Fibroblast of lung (primary cell): Measurements from ENCODE around the gene ZFP2. TPM values are rescaled to one million over a fixed set of nuclear protein-coding genes. Genes with fewer than 3 reads are reported as not detected.

ENCODE experiments used
- DNase-seq, 2 donors: peaks; one replicate each; pipeline versions ENCODE4 v3.0.0 to v3.0.0-alpha.2; 2010; ENCODE audit warnings: low read depth in 2 of 2
- H2AFZ ChIP-seq: 2 replicates; pipeline ENCODE4 v1.5.1; 2012; ENCODE audit warnings: low read length, control low read depth, inconsistent platforms
- H3K27ac ChIP-seq: 2 replicates; pipeline ENCODE4 v1.5.1; 2011; ENCODE audit warnings: low read length, control low read depth; ENCODE audit not compliant: insufficient read depth
- H3K27me3 ChIP-seq: 2 replicates; pipeline ENCODE4 v1.5.1; 2011; ENCODE audit warnings: mild to moderate bottlenecking, low read length; ENCODE audit not compliant: control insufficient read depth, insufficient read depth
- H3K36me3 ChIP-seq: 2 replicates; pipeline ENCODE4 v1.5.1; 2011; ENCODE audit warnings: low read length; ENCODE audit not compliant: control insufficient read depth, insufficient read depth
- H3K4me1 ChIP-seq: 2 replicates; pipeline ENCODE4 v1.5.1; 2011; ENCODE audit warnings: low read length; ENCODE audit not compliant: control insufficient read depth, insufficient read depth; ENCODE audit errors: extremely low read depth
- H3K4me2 ChIP-seq: 2 replicates; pipeline ENCODE4 v1.5.1; 2011; ENCODE audit warnings: low read length, control low read depth; ENCODE audit not compliant: insufficient read depth; ENCODE audit errors: extremely low read depth
- H3K4me3 ChIP-seq, 4 experiments: fragments of 200-600 bp in 1 of 4; sonication (generic) in 1 of 4; replicated peaks in 1 of 4; 2 replicates each; pipeline ENCODE4 v1.5.1; 2011 to 2016; ENCODE audit warnings: low read length in 4 of 4, low read depth in 3 of 4, mild to moderate bottlenecking in 3 of 4, control low read depth in 2 of 4, inconsistent platforms in 1 of 4, mixed read lengths in 1 of 4; ENCODE audit not compliant: insufficient read depth in 1 of 4; ENCODE audit errors: control extremely low read depth in 1 of 4
- H3K79me2 ChIP-seq: 2 replicates; pipeline ENCODE4 v1.5.1; 2012; ENCODE audit warnings: mild to moderate bottlenecking, low read length, inconsistent platforms; ENCODE audit not compliant: control insufficient read depth, insufficient read depth
- H3K9ac ChIP-seq: 2 replicates; pipeline ENCODE4 v1.5.1; 2011; ENCODE audit warnings: mild to moderate bottlenecking, low read length, control low read depth; ENCODE audit not compliant: insufficient read depth
- H3K9me3 ChIP-seq: 2 replicates; pipeline ENCODE4 v1.5.1; 2012; ENCODE audit warnings: low read depth, low read length; ENCODE audit not compliant: control insufficient read depth, insufficient read depth
- H4K20me1 ChIP-seq: 2 replicates; pipeline ENCODE4 v1.5.1; 2011; ENCODE audit warnings: low read length; ENCODE audit not compliant: control insufficient read depth, insufficient read depth; ENCODE audit errors: extremely low read depth
- EZH2 ChIP-seq: IDR thresholded peaks from 2 replicates; pipeline ENCODE4 v1.5.1; 2012; ENCODE audit warnings: low read length, control low read depth, mild to moderate bottlenecking; ENCODE audit errors: missing control alignments
- polyA minus RNA-seq: library from RNA; depleted of rRNA, polyadenylated mRNA; stranded (reverse); fragments of >200 nt; gene quantifications from 2 replicates; pipeline ENCODE4 v1.2.3, GENCODE V29; 2011; ENCODE audit warnings: low replicate concordance
- polyA plus RNA-seq, 2 donors: library from polyadenylated mRNA; depleted of rRNA in 1 of 2; stranded (reverse) in 1 of 2; unstranded in 1 of 2; fragments of >200 nt; gene quantifications; 2 replicates each; pipeline ENCODE4 v1.2.1, GENCODE V29; 2011 to 2012; ENCODE audit warnings: missing spikeins in 1 of 2
- total RNA-seq: library from RNA; depleted of rRNA; stranded (reverse); fragments of >200 nt; gene quantifications from 2 replicates; pipeline ENCODE4 v1.2.1, GENCODE V29; 2014
- TF ChIP-seq, protein P1 (sequence below), 2 donors: IDR thresholded peaks in 1 of 2; conservative IDR thresholded peaks in 1 of 2; 1 replicate in 1 of 2; 2 replicates in 1 of 2; pipeline ENCODE4 v1.5.1; 2011 to 2012; ENCODE audit warnings: low read length in 2 of 2, control low read depth in 1 of 2, inconsistent platforms in 1 of 2, low read depth in 1 of 2, mild to moderate bottlenecking in 1 of 2

ZFP2 gene
- total RNA-seq, result 1.5 and 2.8 TPM in 2 replicates
- polyA plus RNA-seq, result 0.27 and 0.30 TPM in 2 replicates
- polyA plus RNA-seq (2012), result 0.12 and 0.15 TPM in 2 replicates
- not detected in 2 replicates for polyA minus RNA-seq

DNA sequence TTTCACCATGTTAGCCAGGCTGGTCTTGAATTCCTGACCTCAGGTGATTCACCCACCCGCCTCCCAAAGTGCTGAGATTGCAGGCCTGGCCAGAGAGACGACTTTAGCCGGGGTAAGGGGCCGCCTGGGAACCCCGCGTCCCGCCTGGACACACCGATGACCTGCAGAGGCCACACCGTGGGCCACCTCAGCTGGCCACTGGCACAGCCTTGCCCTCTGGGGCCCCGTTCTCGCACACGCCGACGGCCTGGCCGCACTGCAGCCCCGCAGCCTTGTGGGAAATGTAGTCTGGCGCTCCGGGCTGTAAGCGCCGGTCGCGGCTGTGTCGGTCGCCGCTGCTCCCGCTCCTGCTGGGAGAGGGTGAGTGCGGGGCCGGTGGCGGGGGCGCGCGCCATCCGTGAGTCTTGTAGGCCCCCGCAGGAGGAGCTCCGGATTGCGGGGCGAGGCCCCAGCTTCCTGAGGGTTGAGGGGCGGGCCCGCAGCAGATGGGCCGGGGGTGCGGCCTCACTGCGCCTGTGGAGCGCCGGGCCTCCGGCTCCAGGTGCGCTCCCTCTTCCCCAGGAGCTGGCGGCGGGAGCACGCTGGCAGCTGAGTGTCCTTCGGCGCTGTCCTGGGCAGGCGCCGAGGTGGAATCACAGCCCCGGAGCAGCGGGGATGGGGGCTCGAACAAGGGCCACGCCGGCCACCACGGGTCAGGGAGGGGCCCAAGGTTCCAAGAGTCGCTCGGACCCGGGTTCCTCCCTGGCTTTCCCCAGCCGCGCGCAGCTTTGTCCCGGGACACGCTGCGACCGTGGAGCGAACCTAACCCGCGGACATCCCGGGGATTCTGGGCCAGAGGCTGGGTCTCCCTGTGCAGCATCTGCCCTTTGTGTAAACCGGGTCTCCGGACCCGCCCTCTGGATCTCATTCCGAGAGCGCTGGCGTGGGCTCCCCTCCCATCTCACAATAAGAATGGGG, at the start of gene ZFP2:
ZFP2 (plus strand) TSS at position 299 of the 957 bp plus-strand sequence. CDS start 35,401 bp downstream, outside the sequence.
- DNase-seq, result peak; percentile 57 to 67
- no peaks in the 10 kb centered on the region for H3K27me3 ChIP-seq
- H4K20me1 ChIP-seq, result no peaks in the 10 kb centered on the region
- no peaks in the 10 kb centered on the region for H3K79me2 ChIP-seq
- H3K9me3 ChIP-seq, result no peaks in the 10 kb centered on the region
- H3K36me3 ChIP-seq, result no peaks in the 10 kb centered on the region
- no peak within 1 kb of the TSS for H3K27ac ChIP-seq
- H2AFZ ChIP-seq, result peak within 1 kb of the TSS; percentile 69
- H3K4me2 ChIP-seq, result peak within 1 kb of the TSS; percentile 75
- no peak for TF ChIP-seq EZH2
- TF ChIP-seq, protein P1, sequence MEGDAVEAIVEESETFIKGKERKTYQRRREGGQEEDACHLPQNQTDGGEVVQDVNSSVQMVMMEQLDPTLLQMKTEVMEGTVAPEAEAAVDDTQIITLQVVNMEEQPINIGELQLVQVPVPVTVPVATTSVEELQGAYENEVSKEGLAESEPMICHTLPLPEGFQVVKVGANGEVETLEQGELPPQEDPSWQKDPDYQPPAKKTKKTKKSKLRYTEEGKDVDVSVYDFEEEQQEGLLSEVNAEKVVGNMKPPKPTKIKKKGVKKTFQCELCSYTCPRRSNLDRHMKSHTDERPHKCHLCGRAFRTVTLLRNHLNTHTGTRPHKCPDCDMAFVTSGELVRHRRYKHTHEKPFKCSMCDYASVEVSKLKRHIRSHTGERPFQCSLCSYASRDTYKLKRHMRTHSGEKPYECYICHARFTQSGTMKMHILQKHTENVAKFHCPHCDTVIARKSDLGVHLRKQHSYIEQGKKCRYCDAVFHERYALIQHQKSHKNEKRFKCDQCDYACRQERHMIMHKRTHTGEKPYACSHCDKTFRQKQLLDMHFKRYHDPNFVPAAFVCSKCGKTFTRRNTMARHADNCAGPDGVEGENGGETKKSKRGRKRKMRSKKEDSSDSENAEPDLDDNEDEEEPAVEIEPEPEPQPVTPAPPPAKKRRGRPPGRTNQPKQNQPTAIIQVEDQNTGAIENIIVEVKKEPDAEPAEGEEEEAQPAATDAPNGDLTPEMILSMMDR (conservative IDR thresholded peaks at IDR 0.05 in 1 of 2, IDR thresholded peaks at IDR 0.05 in 1 of 2; ENCODE audit: low read depth in 1 of 2, low read length in 2 of 2), result no peak
- peak within 1 kb of the TSS; percentile 55 to 71 (median 66) for H3K4me3 ChIP-seq
- H3K4me1 ChIP-seq, result no peaks in the 10 kb centered on the region
- peak within 1 kb of the TSS; percentile 46 for H3K9ac ChIP-seq

DNA sequence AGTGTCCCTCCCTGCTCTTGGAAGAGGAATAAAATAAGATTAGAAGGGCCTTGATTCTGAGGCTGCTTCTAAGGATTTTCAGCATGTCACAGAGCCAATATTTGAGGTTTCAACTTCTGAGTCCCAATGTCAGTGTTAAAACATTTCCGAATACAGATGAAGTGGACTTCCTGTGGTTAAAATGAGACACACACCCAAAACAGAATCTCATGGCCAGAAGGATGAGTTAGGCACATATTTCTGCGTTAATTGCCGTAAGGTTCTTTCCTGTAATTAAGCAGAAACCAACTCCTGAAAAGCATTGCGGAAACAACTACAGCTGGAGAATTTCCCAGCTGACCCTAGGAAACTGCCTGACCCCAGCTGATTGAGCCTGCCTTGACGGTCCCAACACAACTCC, 46.4 kb upstream of the ZFP2 start:
- H4K20me1 ChIP-seq, result no peaks in the 10 kb centered on the region
- H3K9ac ChIP-seq, result no peak overlapping the region
- H3K4me1 ChIP-seq, result no peaks in the 10 kb centered on the region
- DNase-seq, result no peak
- no peaks in the 10 kb centered on the region for H3K79me2 ChIP-seq
- no peaks in the 10 kb centered on the region for H3K9me3 ChIP-seq
- H3K4me3 ChIP-seq, result no peak overlapping the region
- no peaks in the 10 kb centered on the region for H3K27me3 ChIP-seq
- TF ChIP-seq, protein P1 (conservative IDR thresholded peaks at IDR 0.05 in 1 of 2, IDR thresholded peaks at IDR 0.05 in 1 of 2; ENCODE audit: low read depth in 1 of 2, low read length in 2 of 2), result no peak
- TF ChIP-seq EZH2, result no peak
- no peak overlapping the region for H3K27ac ChIP-seq
- H3K36me3 ChIP-seq, result no peaks in the 10 kb centered on the region
- no peak overlapping the region for H3K4me2 ChIP-seq
- H2AFZ ChIP-seq, result no peak overlapping the region

DNA sequence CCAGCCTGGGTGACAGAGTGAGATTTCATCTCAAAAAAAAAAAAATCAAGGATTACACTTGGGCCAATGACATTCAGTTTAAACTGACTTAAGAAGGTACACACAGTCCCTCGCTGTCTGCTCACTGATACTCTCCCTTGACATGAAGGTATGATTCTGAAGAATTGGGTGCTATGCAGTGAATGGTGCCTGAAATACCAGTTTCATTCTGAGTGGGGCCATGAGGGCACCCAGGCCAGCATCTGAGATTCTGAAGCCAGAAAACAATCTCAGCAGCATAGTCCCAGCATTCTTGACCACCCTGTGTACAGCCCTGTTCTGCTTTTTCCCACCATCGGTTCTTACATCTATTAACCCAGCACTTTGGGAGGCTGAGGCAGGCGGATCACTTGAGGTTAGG, 43.8 kb upstream of the ZFP2 start:
- Histone ChIP-seq H3K79me2 (no peaks in the 10 kb centered on the region), H3K27me3 (no peaks in the 10 kb centered on the region), H3K4me2 (no peak overlapping the region), H3K4me1 (no peaks in the 10 kb centered on the region), H4K20me1 (no peaks in the 10 kb centered on the region), H2AFZ (no peak overlapping the region), H3K36me3 (no peaks in the 10 kb centered on the region), H3K27ac (no peak overlapping the region), H3K4me3 (no peak overlapping the region), H3K9me3 (no peaks in the 10 kb centered on the region), H3K9ac (no peak overlapping the region)
- TF ChIP-seq, protein P1 (conservative IDR thresholded peaks at IDR 0.05 in 1 of 2, IDR thresholded peaks at IDR 0.05 in 1 of 2; ENCODE audit: low read depth in 1 of 2, low read length in 2 of 2), result no peak
- no peak for TF ChIP-seq EZH2
- no peak for DNase-seq
